ENCODE measurements around the gene STT3A.

Gene STT3A

DNA sequence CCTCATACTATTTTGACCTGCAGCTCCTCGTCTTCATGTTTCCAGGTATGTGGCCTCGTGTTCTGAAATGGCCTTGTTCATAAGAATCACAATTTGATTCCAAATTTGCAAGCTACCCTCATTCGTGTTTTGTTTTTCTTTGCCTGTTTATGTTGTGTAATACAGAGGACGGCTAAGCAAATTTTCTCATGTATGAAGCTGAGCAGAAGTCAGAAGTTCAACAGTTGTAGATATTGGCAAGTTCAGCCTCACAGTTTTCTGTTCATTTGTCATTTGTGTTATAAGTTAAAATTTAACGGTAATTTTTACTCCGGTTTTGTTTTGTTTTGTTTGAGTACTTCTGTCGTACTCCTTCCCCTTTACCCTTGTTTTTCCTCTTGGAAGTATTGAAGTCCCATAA is 16.9 kb downstream of the STT3A start:
- no peaks in the 10 kb centered on the region for H3K9me3 Mint-ChIP-seq
- peaks cover 2% of the 10 kb centered on the region for H3K4me1 Mint-ChIP-seq (ENCODE audit: low read depth)
- no peak for DNase-seq
- no peak overlapping the region for H3K27ac Mint-ChIP-seq
- H3K27me3 Mint-ChIP-seq, result no peaks in the 10 kb centered on the region
- H3K36me3 Mint-ChIP-seq (ENCODE audit: low read depth), result peaks cover 95% of the 10 kb centered on the region
- no peak overlapping the region for H3K4me3 Mint-ChIP-seq

DNA sequence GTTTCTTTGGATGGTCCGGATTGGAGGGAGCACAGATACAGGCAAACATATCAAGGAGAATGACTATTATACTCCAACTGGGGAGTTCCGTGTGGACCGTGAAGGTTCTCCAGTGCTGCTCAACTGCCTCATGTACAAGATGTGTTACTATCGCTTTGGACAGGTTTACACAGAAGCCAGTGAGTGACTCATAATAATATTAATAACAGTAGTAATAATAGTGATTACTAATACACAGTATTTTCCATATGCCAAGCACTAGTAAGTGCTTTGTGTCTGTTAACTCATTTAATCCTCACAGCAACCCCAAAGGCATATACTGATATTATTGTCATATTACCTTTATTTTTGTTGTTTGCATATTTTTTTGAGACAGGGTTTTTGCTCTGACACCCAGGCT is 25.7 kb downstream of the STT3A start:
- Mint-ChIP-seq H3K27ac (no peak overlapping the region), H3K9me3 (no peaks in the 10 kb centered on the region), H3K4me3 (no peak overlapping the region), H3K27me3 (no peaks in the 10 kb centered on the region), H3K36me3 (ENCODE audit: low read depth) (peaks cover 97% of the 10 kb centered on the region), H3K4me1 (ENCODE audit: low read depth) (no peaks in the 10 kb centered on the region)
- DNase-seq, result no peak

DNA sequence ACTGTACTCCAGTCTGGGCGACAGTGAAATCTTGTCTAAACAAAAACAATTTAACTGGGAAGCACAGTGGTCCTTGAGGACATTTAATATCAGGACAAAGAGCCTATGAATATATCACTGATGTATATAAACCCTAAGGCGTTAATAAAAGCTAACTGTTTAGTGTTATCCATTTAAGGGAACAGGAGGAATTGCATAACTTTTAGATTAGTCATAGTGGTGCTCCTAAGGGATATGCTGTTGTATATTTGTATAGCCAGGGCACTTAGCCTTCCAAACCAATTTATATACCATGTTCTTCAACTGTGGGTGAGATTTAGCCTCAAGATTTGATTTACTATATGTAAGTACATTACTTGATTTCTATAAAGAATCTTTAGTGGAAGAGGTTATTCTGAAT is 29.3 kb downstream of the STT3A start:
- Mint-ChIP-seq H3K27ac (peak overlapping the region; percentile 22), H3K9me3 (no peaks in the 10 kb centered on the region), H3K27me3 (no peaks in the 10 kb centered on the region), H3K4me1 (ENCODE audit: low read depth) (peaks cover 16% of the 10 kb centered on the region), H3K36me3 (ENCODE audit: low read depth) (peaks cover 95% of the 10 kb centered on the region), H3K4me3 (no peak overlapping the region)
- DNase-seq, result no peak

DNA sequence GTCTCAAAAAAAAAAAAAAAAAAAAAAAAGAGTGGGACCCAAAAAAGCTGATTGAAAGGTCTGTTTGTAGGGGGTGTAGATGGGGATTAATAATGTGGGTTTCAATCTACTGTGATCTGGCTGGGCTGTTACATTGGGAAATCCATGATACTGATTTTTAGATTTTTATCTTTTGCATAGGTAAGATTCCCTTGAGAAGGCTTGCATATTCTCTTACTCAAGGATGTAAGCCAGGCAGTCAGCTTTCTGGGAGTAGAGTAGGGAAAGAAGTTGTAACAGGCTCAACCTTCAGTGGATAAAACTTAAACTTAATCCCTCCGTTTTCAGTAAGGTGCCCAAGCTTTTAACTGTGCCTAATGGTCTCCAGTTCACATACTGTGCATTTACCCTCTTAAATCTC is 30.4 kb downstream of the STT3A start:
- H3K27me3 Mint-ChIP-seq, result no peaks in the 10 kb centered on the region
- H3K4me3 Mint-ChIP-seq, result no peak overlapping the region
- H3K4me1 Mint-ChIP-seq (ENCODE audit: low read depth), result peaks cover 25% of the 10 kb centered on the region
- H3K36me3 Mint-ChIP-seq (ENCODE audit: low read depth), result peaks cover 95% of the 10 kb centered on the region
- DNase-seq, result no peak
- no peaks in the 10 kb centered on the region for H3K9me3 Mint-ChIP-seq
- peak overlapping the region; percentile 41 for H3K27ac Mint-ChIP-seq

DNA sequence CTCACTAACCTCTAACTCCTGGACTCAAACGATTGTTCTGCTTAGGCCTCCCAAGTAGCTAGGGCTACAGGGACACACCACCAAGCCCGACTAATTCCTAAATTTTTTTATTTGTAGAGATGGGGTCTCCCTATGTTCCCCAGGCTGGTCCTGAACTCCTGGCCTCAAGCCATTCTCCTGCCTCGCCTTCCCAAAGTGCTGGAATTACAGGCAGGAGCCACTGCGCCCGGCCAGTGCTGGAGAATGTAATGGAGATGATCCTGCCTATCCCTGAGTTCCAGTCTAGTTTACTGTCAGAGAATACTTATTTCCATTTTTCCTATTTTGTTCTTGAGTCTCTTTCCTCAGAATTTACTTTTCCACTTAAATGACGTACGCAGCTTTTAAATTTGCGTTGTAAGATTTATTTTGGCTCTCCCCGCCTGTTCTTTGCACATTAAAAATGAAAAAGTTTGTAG is 32.1 kb downstream of the STT3A start, which contains the start of gene CHEK1:
Gene CHEK1, plus strand, starts transcription at position 408 of the 458 bp plus-strand sequence. CDS start 1,606 bp downstream, outside the sequence.
- Mint-ChIP-seq H3K4me3 (peak within 1 kb of the TSS; percentile 92), H3K9me3 (no peaks in the 10 kb centered on the region), H3K4me1 (ENCODE audit: low read depth) (peaks cover 25% of the 10 kb centered on the region), H3K36me3 (ENCODE audit: low read depth) (peaks cover 92% of the 10 kb centered on the region), H3K27me3 (no peaks in the 10 kb centered on the region), H3K27ac (peak within 1 kb of the TSS; percentile 98)
- no peak for DNase-seq

DNA sequence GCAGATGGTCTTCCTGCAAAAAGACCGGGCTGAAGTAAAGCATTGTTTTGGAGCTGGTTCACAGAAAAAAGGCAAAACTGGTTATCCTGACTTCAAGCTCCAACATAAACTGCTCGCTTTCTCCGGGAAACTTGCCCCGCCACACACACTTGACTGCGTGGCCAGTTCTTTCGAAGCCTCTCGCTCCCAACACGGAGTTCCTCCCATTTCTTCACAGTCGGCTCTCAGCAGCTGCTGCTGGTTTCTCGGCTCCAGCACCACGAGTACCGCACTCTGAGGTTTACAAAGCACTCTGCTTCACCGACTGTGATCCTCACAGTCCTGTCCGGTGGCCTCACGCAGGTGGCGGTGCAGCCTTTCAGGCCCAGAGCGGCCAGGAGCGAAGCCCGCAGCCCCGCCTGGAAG is 32.6 kb downstream of the STT3A start:
- Mint-ChIP-seq H3K4me3 (peak overlapping the region; percentile 92), H3K36me3 (ENCODE audit: low read depth) (peaks cover 92% of the 10 kb centered on the region), H3K9me3 (no peaks in the 10 kb centered on the region), H3K27me3 (no peaks in the 10 kb centered on the region), H3K4me1 (ENCODE audit: low read depth) (peaks cover 25% of the 10 kb centered on the region), H3K27ac (peak overlapping the region; percentile 98)
- no peak for DNase-seq

DNA sequence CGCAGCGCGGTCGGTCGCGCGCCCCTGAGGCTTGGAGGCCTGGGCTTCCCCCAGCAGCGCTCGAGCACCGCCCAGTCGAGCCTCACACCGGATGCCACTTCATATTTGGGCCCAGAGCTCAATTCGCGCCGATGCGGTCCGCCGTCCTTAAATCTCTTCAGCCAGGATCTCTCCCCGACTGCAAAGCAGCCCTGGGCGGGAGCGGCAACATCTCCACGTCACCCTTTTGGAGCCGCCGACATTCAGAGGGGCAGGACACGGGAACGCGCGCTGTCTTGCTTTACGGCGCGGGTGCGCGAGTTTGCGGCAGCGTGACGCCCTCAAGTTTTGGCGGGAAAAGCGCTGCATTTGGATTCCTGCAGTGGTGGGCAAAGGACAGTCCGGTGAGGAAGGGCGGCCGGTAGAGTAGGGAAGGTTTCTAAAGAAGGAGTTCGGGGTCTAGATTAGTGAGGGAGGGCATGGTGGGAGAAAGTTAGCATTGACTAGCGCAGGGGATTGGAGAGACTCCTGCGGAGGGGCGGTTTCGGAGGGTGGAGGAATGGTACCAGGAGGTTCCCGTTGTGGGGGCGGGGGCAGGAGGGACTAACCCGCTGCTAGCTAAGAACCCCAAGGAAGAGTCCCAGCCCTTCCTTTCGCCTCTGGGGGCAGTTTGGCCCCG is 33.1 kb downstream of the STT3A start:
- peak; percentile 92 for DNase-seq
- peak overlapping the region; percentile 92 for H3K4me3 Mint-ChIP-seq
- peak overlapping the region; percentile 98 for H3K27ac Mint-ChIP-seq
- no peaks in the 10 kb centered on the region for H3K9me3 Mint-ChIP-seq
- H3K4me1 Mint-ChIP-seq (ENCODE audit: low read depth), result peaks cover 25% of the 10 kb centered on the region
- H3K36me3 Mint-ChIP-seq (ENCODE audit: low read depth), result peaks cover 90% of the 10 kb centered on the region
- no peaks in the 10 kb centered on the region for H3K27me3 Mint-ChIP-seq

DNA sequence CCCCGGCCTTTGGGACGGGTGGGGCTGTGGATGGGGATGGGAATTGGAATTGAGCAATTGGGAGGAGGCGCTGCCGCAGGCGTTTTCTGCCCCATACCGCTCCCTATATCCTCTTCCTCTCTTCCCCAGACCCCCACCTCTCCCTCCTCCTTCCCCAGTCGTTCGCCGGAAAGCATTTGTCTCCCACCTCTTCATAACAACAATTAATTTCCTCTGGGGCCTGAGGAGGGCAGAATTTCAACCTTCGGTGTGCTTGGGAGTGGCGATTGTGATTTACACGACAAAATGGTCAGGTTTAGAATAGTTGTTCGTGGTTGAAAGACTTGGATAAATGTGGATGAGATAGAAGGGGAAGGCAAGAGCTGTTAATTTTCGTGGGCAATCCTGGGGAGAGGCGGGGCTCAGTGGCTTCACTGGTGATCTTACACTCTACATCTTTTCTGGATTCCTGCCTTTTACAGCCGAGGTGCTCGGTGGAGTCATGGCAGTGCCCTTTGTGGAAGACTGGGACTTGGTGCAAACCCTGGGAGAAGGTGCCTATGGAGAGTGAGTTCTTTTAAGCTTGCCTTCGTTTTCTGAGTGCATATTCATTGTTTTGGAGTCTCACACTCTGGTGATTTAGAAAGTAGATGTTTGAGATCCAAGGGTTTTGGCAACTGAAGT is 33.8 kb downstream of the STT3A start:
- H3K4me1 Mint-ChIP-seq (ENCODE audit: low read depth), result peaks cover 26% of the 10 kb centered on the region
- peak overlapping the region; percentile 92 for H3K4me3 Mint-ChIP-seq
- DNase-seq, result no peak
- no peaks in the 10 kb centered on the region for H3K9me3 Mint-ChIP-seq
- peaks cover 88% of the 10 kb centered on the region for H3K36me3 Mint-ChIP-seq (ENCODE audit: low read depth)
- H3K27me3 Mint-ChIP-seq, result no peaks in the 10 kb centered on the region
- peak overlapping the region; percentile 98 for H3K27ac Mint-ChIP-seq

DNA sequence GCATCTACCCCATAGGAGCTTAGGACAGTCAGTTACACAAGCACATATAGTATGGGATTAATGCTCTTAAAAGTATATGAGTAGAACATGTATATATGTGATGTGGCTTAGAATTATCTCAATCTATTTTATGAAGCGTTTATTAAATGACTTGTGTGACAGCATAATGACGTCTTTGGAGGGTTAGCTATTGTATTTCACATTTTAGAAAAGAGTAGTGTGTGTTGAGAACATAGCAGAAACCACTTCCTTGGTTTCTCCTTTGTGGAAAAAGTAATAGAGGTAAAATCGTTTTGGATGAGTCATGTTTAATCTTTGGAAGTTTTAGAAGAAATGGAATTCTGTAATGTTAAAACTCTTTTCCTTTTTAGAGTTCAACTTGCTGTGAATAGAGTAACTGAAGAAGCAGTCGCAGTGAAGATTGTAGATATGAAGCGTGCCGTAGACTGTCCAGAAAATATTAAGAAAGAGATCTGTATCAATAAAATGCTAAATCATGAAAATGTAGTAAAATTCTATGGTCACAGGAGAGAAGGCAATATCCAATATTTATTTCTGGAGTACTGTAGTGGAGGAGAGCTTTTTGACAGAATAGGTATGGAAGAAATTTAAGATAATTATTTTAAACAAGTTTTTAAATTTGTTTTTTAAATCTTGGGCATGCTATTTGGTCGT is 34.7 kb downstream of the STT3A start:
- Mint-ChIP-seq H3K27ac (peak overlapping the region; percentile 98), H3K27me3 (no peaks in the 10 kb centered on the region), H3K4me3 (peak overlapping the region; percentile 92), H3K9me3 (no peaks in the 10 kb centered on the region), H3K4me1 (ENCODE audit: low read depth) (peaks cover 26% of the 10 kb centered on the region), H3K36me3 (ENCODE audit: low read depth) (peaks cover 87% of the 10 kb centered on the region)
- no peak for DNase-seq

DNA sequence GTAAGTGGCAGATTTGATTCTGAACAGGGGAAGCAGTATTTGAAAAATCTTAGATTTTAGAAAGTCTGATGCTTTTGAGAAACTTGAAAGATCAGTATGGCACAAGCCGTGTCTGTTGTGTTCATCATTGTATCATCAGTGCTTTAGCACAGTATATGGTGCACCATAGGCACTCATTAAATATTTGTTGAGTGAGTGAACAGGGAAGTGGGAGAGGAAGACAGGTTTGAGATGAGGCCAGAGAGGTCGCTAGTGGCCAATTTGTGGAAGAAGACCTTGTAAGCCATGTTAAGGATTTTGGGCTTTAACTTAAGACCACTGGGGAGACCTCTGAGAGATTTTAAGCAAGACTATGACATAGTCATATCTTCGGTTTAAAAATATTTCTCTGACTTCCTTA is 45.2 kb downstream of the STT3A start:
- H3K27me3 Mint-ChIP-seq, result no peaks in the 10 kb centered on the region
- H3K9me3 Mint-ChIP-seq, result no peaks in the 10 kb centered on the region
- no peaks in the 10 kb centered on the region for H3K4me1 Mint-ChIP-seq (ENCODE audit: low read depth)
- DNase-seq, result no peak
- no peak overlapping the region for H3K4me3 Mint-ChIP-seq
- H3K36me3 Mint-ChIP-seq (ENCODE audit: low read depth), result peaks cover 92% of the 10 kb centered on the region
- no peak overlapping the region for H3K27ac Mint-ChIP-seq

DNA sequence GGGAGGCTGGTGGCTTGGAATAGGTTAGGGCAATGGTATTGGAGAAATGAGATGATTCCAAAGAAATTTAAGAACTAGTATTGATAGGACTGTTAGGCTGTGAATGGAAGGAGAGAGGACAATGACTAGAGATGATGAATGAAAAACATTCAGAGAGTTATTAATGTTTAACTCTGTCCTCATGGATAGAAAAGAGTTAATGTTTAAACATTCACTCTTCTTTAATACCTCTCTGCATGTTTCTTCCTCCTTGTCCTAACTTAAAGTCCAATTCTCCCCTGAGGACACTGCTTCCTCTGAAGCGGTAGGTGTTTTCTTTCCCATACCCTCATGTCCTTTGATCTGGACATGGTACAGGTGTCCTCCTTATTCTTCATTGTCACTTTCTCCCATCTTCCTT is 45.7 kb downstream of the STT3A start:
- DNase-seq, result no peak
- no peaks in the 10 kb centered on the region for H3K9me3 Mint-ChIP-seq
- peaks cover 87% of the 10 kb centered on the region for H3K36me3 Mint-ChIP-seq (ENCODE audit: low read depth)
- no peaks in the 10 kb centered on the region for H3K4me1 Mint-ChIP-seq (ENCODE audit: low read depth)
- H3K27ac Mint-ChIP-seq, result no peak overlapping the region
- H3K27me3 Mint-ChIP-seq, result no peaks in the 10 kb centered on the region
- H3K4me3 Mint-ChIP-seq, result no peak overlapping the region

DNA sequence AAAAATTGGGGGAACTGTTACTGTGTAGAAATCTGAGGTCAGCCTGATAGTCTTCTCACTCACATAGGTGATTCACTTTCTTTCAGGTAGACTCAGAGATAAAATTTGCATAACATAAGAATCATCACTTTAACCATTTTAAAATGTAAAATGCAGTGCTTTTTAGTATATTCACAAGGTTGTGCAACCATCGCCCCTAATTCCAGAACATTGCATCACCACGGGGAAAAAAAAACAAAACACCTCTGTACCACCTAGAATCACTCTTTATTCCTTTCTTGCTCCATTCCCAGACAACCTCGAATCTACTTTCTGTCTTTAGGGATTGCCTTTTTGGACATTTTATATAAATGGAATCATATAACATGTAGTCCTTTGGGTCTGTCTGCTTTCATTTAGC is 53.2 kb downstream of the STT3A start:
- Mint-ChIP-seq H3K4me3 (no peak overlapping the region), H3K27ac (no peak overlapping the region), H3K36me3 (ENCODE audit: low read depth) (peaks cover 92% of the 10 kb centered on the region), H3K4me1 (ENCODE audit: low read depth) (peaks cover 12% of the 10 kb centered on the region), H3K27me3 (no peaks in the 10 kb centered on the region), H3K9me3 (no peaks in the 10 kb centered on the region)
- no peak for DNase-seq

DNA sequence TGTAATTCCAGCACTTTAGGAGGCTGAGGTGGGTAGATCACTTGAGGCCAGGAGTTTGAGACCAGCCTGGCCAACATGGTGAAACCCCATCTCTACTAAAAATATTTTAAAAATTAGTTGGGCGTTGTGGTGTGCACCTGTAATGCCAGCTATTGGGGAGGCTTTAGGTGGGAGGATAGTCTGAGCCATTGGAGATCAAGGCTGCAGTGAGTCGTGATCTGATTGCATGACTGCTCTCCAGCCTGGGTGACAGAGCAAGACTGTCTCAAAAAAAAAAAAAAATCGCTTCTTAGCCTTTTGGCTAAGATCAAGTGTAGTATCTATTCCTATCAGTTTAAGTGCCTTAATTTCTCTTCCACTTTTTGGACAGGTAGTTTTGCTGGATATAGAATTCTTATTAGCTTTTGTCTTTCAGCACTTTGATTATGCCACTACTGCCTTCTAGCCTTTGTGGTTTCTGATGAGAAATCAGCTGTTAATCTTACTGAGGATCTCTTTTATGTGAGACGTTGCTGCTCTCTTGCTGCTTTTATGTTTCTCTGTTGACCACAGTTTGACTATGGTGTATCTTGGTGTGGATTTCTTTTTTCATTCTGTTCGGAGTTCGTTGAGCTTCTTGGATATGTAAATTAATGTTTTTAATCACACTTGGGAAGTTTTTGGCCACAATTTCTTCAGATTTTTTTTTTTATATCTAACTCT is 57.0 kb downstream of the STT3A start:
- Mint-ChIP-seq H3K4me3 (no peak overlapping the region), H3K36me3 (ENCODE audit: low read depth) (peaks cover 94% of the 10 kb centered on the region), H3K27ac (peak overlapping the region; percentile 71), H3K9me3 (no peaks in the 10 kb centered on the region), H3K4me1 (ENCODE audit: low read depth) (peaks cover 12% of the 10 kb centered on the region), H3K27me3 (no peaks in the 10 kb centered on the region)
- DNase-seq, result no peak

DNA sequence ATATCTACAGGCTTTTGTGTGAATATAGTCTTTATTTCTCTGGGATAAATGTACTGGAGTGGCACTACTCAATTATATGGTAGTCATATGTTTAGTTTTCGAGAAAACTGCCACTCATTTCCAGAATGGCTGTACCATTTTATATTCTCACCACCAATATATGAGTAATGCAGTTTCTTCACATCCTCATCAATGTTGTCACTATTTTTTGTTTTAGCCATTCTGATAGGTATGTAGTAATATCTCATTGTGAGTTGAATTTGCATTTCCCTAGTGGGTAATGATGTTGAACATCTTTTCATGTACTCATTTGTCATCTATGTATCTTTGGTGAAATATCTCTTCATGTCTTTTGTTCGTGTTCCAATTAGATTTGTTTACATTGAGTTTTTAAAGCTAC is 70.0 kb downstream of the STT3A start:
- Mint-ChIP-seq H3K36me3 (ENCODE audit: low read depth) (peaks cover 91% of the 10 kb centered on the region), H3K9me3 (peaks cover 21% of the 10 kb centered on the region), H3K27ac (peak overlapping the region; percentile 37)

More for the DNA sequence above, 70.0 kb downstream of the STT3A start:
- Mint-ChIP-seq H3K4me3 (no peak overlapping the region), H3K4me1 (ENCODE audit: low read depth) (peaks cover 15% of the 10 kb centered on the region), H3K27me3 (no peaks in the 10 kb centered on the region)
- no peak for DNase-seq

Data from activated T-cell treated with anti-CD3 and anti-CD28 coated beads, Interleukin-2, amount 50 U/mL, for 24 hours (primary cell).